Measurements from ENCODE around the gene ABLIM1. TPM values are rescaled to one million over a fixed set of nuclear protein-coding genes. Genes with fewer than 3 reads are reported as not detected.

ABLIM1 gene
- total and polyA plus RNA-seq, 8 donors, result 52.7 to 195 (median 65.5) TPM

GRCh38 chr10:114448897-114449296 lies 209.2 kb downstream of the ABLIM1 start:
- Histone ChIP-seq H3K27ac (no peak overlapping the region), H3K9me3 (no peaks in the 10 kb centered on the region), H3K4me1 (no peaks in the 10 kb centered on the region), H3K36me3 (peaks cover 0 to 4% of the 10 kb centered on the region in 2 donors), H3K4me3 (no peak overlapping the region), H3K27me3 (no peaks in the 10 kb centered on the region)
- ATAC-seq (no peak), DNase-seq (no peak)
- intact Hi-C loops (cut with DNase I), result no loop called here
- TF ChIP-seq CTCF (IDR thresholded peaks at IDR 0.05), result no peak

GRCh38 chr10:114445332-114445731 lies 212.7 kb downstream of the ABLIM1 start:
- intact Hi-C loops (cut with DNase I), result no loop called here
- no peak for DNase-seq
- TF ChIP-seq CTCF (IDR thresholded peaks at IDR 0.05), result no peak
- no peaks in the 10 kb centered on the region for H3K4me1 ChIP-seq
- ATAC-seq, result no peak
- H3K36me3 ChIP-seq, result peaks cover 0 to 16% of the 10 kb centered on the region in 2 donors
- H3K4me3 ChIP-seq, result no peak overlapping the region
- H3K27me3 ChIP-seq, result no peaks in the 10 kb centered on the region
- H3K9me3 ChIP-seq, result no peaks in the 10 kb centered on the region
- no peak overlapping the region for H3K27ac ChIP-seq

- H3K9me3 ChIP-seq, result no peaks in the 10 kb centered on the region
- no peak overlapping the region for H3K27ac ChIP-seq
- intact Hi-C loops (cut with DNase I), result no loop called here
- ATAC-seq, result no peak
- H3K36me3 ChIP-seq, result peaks cover 0 to 21% of the 10 kb centered on the region in 2 donors
- H3K4me3 ChIP-seq, result no peak overlapping the region
- no peak for DNase-seq
- no peaks in the 10 kb centered on the region for H3K27me3 ChIP-seq
- no peak for TF ChIP-seq CTCF (IDR thresholded peaks at IDR 0.05)
- H3K4me1 ChIP-seq, result no peaks in the 10 kb centered on the region
Observed at GRCh38 chr10:114444819-114445218, 213.3 kb downstream of the ABLIM1 start.

GRCh38 chr10:114442091-114442630 lies 215.9 kb downstream of the ABLIM1 start:
- Histone ChIP-seq H3K36me3 (peaks cover 0 to 41% of the 10 kb centered on the region in 2 donors), H3K4me3 (no peak overlapping the region), H3K27ac (no peak overlapping the region), H3K4me1 (no peaks in the 10 kb centered on the region), H3K9me3 (no peaks in the 10 kb centered on the region), H3K27me3 (no peaks in the 10 kb centered on the region)
- DNase-seq (no peak), ATAC-seq (no peak)
- intact Hi-C loops (cut with DNase I), result no loop called here
- no peak for TF ChIP-seq CTCF (IDR thresholded peaks at IDR 0.05)

- H3K4me1 ChIP-seq, result no peaks in the 10 kb centered on the region
- ATAC-seq (no peak), DNase-seq (no peak)
- H3K27me3 ChIP-seq, result no peaks in the 10 kb centered on the region
- no peak overlapping the region for H3K4me3 ChIP-seq
- no peaks in the 10 kb centered on the region for H3K9me3 ChIP-seq
- peaks cover 0 to 52% of the 10 kb centered on the region in 2 donors for H3K36me3 ChIP-seq
- no peak for TF ChIP-seq CTCF (IDR thresholded peaks at IDR 0.05)
- no peak overlapping the region for H3K27ac ChIP-seq
- intact Hi-C loops (cut with DNase I), result no loop called here
Observed at GRCh38 chr10:114441107-114441506, 217.0 kb downstream of the ABLIM1 start.

All from left lung (tissue), 10 donors.